ENCODE measurements around the gene AAMDC.
"Not testable (repeated sequence)": the region's sequence is repeated elsewhere in the genome, so short reads cannot be mapped to it uniquely, and the experiment has no call there.

The AAMDC gene

GRCh38 chr11:77819411-77819920, 1.5 kb upstream of the AAMDC start:
- intact Hi-C loops (cut with DNase I): no loop called here
- peak; percentile 84 to 97 (median 93) for DNase-seq

GRCh38 chr11:77819921-77820564, 901 bp upstream of the AAMDC start:
- DNase-seq: peak in 37 of 42 donors; percentile 10 to 67 (median 37)
- intact Hi-C loops (cut with DNase I): loop anchor here (2.0 to 5.0 kb wide), 2 partner anchors 175 to 227 kb away; partner anchors contain the start of gene INTS4

- peak in 35 of 42 donors; percentile 5 to 60 (median 23) for DNase-seq
- intact Hi-C loops (cut with DNase I): loop anchor here (2.0 to 5.0 kb wide), 2 partner anchors 173 to 226 kb away; partner anchors contain the start of gene INTS4
Observed at GRCh38 chr11:77821349-77821851, 456 bp downstream of the AAMDC start.

- DNase-seq: peak in 1 of 42 donors; percentile 3
- intact Hi-C loops (cut with DNase I): loop anchor here (5.0 kb wide), 1 partner anchor 225 kb away; no protein-coding TSS in a partner anchor
Observed at GRCh38 chr11:77822126-77822525, 1.2 kb downstream of the AAMDC start.

GRCh38 chr11:77823775-77824174, 2.8 kb downstream of the AAMDC start:
- intact Hi-C loops (cut with DNase I): loop anchor here (5.0 kb wide), 1 partner anchor 224 kb away; no protein-coding TSS in a partner anchor

GRCh38 chr11:77828926-77829325, 8.0 kb downstream of the AAMDC start:
- intact Hi-C loops (cut with DNase I): no loop called here
- no peak for DNase-seq

More at GRCh38 chr11:77823775-77824174, 2.8 kb downstream of the AAMDC start:
- no peak for DNase-seq

- intact Hi-C loops (cut with DNase I): no loop called here
- no peak for DNase-seq
Observed at GRCh38 chr11:77833302-77833701, 12.4 kb downstream of the AAMDC start.

GRCh38 chr11:77842441-77843121, 21.6 kb downstream of the AAMDC start:
- intact Hi-C loops (cut with DNase I): no loop called here
- DNase-seq: no peak

- intact Hi-C loops (cut with DNase I); DNase-seq: not testable (repeated sequence)
Observed at GRCh38 chr11:77843700-77844099, 22.8 kb downstream of the AAMDC start.

- intact Hi-C loops (cut with DNase I): no loop called here
- DNase-seq: no peak
Observed at GRCh38 chr11:77851503-77851902, 30.6 kb downstream of the AAMDC start.

GRCh38 chr11:77854838-77855237, 33.9 kb downstream of the AAMDC start:
- no peak for DNase-seq
- intact Hi-C loops (cut with DNase I): no loop called here

GRCh38 chr11:77857906-77858457, 37.0 kb downstream of the AAMDC start:
- intact Hi-C loops (cut with DNase I); DNase-seq: not testable (repeated sequence)

- DNase-seq; intact Hi-C loops (cut with DNase I): not testable (repeated sequence)
Observed at GRCh38 chr11:77861444-77861843, 40.5 kb downstream of the AAMDC start.

- no peak for DNase-seq
- intact Hi-C loops (cut with DNase I): no loop called here
Observed at GRCh38 chr11:77865805-77866204, 44.9 kb downstream of the AAMDC start.

- DNase-seq: no peak
- intact Hi-C loops (cut with DNase I): no loop called here
Observed at GRCh38 chr11:77866336-77866735, 45.4 kb downstream of the AAMDC start.

- intact Hi-C loops (cut with DNase I): no loop called here
- DNase-seq: no peak
Observed at GRCh38 chr11:77868744-77869143, 47.8 kb downstream of the AAMDC start.

GRCh38 chr11:77871855-77872254, 50.9 kb downstream of the AAMDC start:
- DNase-seq: no peak
- intact Hi-C loops (cut with DNase I): no loop called here

- no peak for DNase-seq
- intact Hi-C loops (cut with DNase I): no loop called here
Observed at GRCh38 chr11:77873345-77873744, 52.4 kb downstream of the AAMDC start.

- DNase-seq: peak in 5 of 42 donors; percentile 6 to 17 (median 7)
- intact Hi-C loops (cut with DNase I): no loop called here
Observed at GRCh38 chr11:77874206-77874605, 53.3 kb downstream of the AAMDC start.

- intact Hi-C loops (cut with DNase I): no loop called here
- no peak for DNase-seq
Observed at GRCh38 chr11:77876045-77876444, 55.1 kb downstream of the AAMDC start.
